KMS-11 (cell line): Measurements from ENCODE around the gene NCOA1.

Experiments used
- H2AFZ ChIP-seq: fragments of 200-600 bp; sonication (generic); 2 replicates; pipeline ENCODE4 v1.6.1; 2016; ENCODE audit warnings: antibody characterized with exemption, mixed run types, low read depth
- H3K27ac ChIP-seq: fragments of 200-600 bp; sonication (generic); 2 replicates; pipeline ENCODE4 v1.6.1; 2016; ENCODE audit warnings: mild to moderate bottlenecking, mixed run types
- H3K27me3 ChIP-seq: fragments of 200-600 bp; sonication (generic); 2 replicates; pipeline ENCODE4 v1.6.1; 2017; ENCODE audit warnings: mild to moderate bottlenecking, low read depth, mixed run types, moderate library complexity; ENCODE audit not compliant: insufficient read depth
- H3K36me3 ChIP-seq: fragments of 200-600 bp; sonication (generic); 2 replicates; pipeline ENCODE4 v1.6.1; 2017; ENCODE audit warnings: mild to moderate bottlenecking, mixed run types; ENCODE audit not compliant: insufficient read depth
- H3K4me1 ChIP-seq: fragments of 200-600 bp; sonication (generic); 2 replicates; pipeline ENCODE4 v1.6.1; 2016; ENCODE audit warnings: mild to moderate bottlenecking, low read depth, mixed run types; ENCODE audit not compliant: poor library complexity, severe bottlenecking
- H3K4me2 ChIP-seq: fragments of 200-600 bp; sonication (generic); 2 replicates; pipeline ENCODE4 v1.7.0; 2016; ENCODE audit warnings: mild to moderate bottlenecking, mixed run types
- H3K4me3 ChIP-seq: fragments of 200-600 bp; sonication (generic); IDR thresholded peaks from 2 replicates; pipeline ENCODE4 v1.6.1; 2017; ENCODE audit warnings: low read depth, low read length, mixed read lengths; ENCODE audit not compliant: insufficient read depth
- H3K79me2 ChIP-seq: fragments of 200-600 bp; sonication (generic); 2 replicates; pipeline ENCODE4 v1.6.1; 2016; ENCODE audit warnings: low read depth, mixed run types; ENCODE audit not compliant: insufficient read depth
- H3K9ac ChIP-seq: fragments of 200-600 bp; sonication (generic); 2 replicates; pipeline ENCODE4 v1.6.1; 2016; ENCODE audit warnings: mild to moderate bottlenecking, mixed run types
- H4K20me1 ChIP-seq: fragments of 200-600 bp; sonication (generic); 2 replicates; pipeline ENCODE4 v1.6.1; 2016; ENCODE audit warnings: mild to moderate bottlenecking, mixed run types; ENCODE audit not compliant: insufficient read depth
- TF ChIP-seq, protein P1 (sequence below): fragments of 200-600 bp; sonication (generic); conservative IDR thresholded peaks from 2 replicates; pipeline ENCODE4 v1.6.1; 2017; ENCODE audit warnings: low read depth, mild to moderate bottlenecking, antibody characterized with exemption, low read length, moderate library complexity, mixed read lengths

The NCOA1 gene

DNA sequence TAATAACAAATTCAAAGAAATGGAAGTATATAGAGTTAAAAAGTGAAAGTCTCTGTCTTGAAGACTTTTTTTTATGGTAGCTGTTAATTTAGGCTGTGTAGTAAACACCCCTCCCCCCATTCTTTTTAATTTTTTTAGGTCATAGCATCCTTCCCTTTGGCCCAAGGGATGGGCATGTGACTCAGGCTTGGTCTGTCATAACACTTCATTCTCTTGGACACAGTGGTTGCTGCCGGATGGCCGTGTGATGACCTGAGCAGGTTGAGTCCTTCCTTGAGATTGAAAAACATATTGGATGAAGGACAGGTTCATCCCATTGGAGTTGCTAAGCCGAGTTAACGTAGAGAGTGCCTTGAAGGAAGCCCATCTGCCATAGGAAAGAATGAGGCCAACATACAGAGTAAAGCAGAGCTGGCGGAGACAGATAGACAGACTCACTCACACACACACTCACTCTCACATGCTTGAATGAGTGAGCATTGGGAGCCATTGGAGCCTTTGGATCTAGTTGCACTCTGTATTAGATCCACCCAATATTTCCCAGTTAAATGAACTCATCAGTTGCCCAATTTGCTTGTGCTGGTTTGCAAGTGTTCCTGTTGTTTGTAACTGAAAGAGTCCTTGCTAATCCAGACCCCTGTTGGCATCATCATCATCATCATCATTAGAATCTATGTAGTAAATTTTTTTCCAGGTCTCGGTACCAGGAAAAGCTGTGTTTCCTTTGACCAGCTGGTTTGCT, 14.7 kb downstream of the NCOA1 start:
- H3K27me3 ChIP-seq: no peaks in the 10 kb centered on the region
- H3K36me3 ChIP-seq: no peaks in the 10 kb centered on the region
- H4K20me1 ChIP-seq: no peaks in the 10 kb centered on the region
- peaks cover 10% of the 10 kb centered on the region for H3K4me1 ChIP-seq
- no peak overlapping the region for H2AFZ ChIP-seq
- no peak overlapping the region for H3K27ac ChIP-seq
- TF ChIP-seq, protein P1, sequence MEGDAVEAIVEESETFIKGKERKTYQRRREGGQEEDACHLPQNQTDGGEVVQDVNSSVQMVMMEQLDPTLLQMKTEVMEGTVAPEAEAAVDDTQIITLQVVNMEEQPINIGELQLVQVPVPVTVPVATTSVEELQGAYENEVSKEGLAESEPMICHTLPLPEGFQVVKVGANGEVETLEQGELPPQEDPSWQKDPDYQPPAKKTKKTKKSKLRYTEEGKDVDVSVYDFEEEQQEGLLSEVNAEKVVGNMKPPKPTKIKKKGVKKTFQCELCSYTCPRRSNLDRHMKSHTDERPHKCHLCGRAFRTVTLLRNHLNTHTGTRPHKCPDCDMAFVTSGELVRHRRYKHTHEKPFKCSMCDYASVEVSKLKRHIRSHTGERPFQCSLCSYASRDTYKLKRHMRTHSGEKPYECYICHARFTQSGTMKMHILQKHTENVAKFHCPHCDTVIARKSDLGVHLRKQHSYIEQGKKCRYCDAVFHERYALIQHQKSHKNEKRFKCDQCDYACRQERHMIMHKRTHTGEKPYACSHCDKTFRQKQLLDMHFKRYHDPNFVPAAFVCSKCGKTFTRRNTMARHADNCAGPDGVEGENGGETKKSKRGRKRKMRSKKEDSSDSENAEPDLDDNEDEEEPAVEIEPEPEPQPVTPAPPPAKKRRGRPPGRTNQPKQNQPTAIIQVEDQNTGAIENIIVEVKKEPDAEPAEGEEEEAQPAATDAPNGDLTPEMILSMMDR: no peak
- H3K9ac ChIP-seq: no peak overlapping the region
- H3K4me3 ChIP-seq: no peak overlapping the region
- no peak overlapping the region for H3K4me2 ChIP-seq
- no peaks in the 10 kb centered on the region; the same call in 1 of the 2 replicates for H3K79me2 ChIP-seq

DNA sequence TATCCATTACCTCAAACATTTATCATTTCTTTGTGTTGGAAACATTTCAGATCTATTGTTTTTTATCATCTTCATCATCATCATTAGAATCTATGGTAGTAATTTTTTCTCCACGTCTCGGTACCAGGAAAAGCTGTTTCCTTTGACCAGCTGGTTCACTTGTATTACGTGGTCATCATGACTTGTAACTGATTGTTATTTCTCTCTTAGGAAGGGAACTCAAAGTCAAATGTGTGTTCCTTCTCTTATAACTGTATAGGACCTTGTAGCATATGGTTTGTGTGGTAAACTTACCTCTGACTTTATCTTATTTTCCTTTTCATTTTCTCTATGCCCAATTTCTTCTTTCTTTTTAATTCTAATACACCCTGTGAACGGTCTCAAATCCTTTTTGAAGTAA, 16.5 kb downstream of the NCOA1 start:
- Histone ChIP-seq H3K79me2 (no peaks in the 10 kb centered on the region; the same call in 1 of the 2 replicates), H3K9ac (no peak overlapping the region), H3K4me1 (peaks cover 14% of the 10 kb centered on the region), H3K27ac (no peak overlapping the region), H3K4me2 (no peak overlapping the region), H3K4me3 (no peak overlapping the region), H2AFZ (no peak overlapping the region), H3K36me3 (no peaks in the 10 kb centered on the region), H3K27me3 (no peaks in the 10 kb centered on the region), H4K20me1 (no peaks in the 10 kb centered on the region)
- TF ChIP-seq, protein P1: no peak

DNA sequence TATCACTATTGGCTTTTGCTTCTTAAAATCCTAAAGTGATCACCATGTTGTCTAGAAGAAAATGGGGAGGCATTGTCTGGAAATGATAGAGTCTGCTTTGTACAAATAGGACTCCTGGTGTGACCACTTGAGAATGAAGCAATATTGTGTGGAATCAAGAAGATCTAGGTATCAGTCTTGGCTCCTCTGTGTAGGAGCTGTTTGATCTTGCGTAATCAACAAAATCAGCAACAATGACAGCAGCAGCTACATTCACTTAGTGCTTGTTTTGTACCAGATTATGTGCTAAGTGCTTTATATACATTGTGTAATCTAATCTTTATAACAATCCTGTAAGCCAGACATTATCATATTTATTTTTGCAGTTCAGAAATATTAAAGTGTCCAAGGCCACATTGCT, 17.8 kb downstream of the NCOA1 start:
- Histone ChIP-seq H3K79me2 (no peaks in the 10 kb centered on the region; the same call in 1 of the 2 replicates), H3K4me2 (no peak overlapping the region)
- TF ChIP-seq, protein P1: no peak

DNA sequence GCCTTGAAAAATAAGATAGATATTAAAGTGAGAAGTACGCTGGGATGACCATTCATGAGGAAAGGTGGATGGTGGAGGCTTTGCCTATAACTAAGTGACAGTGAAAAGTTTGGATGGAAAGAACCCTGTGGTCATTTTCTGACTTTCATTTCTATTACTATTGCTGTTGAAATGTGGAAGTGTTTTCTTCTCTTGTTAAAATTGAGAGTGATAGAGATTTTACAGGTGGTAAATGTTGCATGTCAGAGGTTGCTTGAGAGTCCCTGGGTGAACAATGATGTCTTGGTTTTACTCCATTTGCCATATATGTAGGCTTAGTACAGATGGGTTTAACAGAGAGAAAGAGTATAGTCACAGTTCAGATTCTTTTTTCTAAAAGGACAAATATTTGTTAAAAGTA, 18.4 kb downstream of the NCOA1 start:
- H3K27me3 ChIP-seq: no peaks in the 10 kb centered on the region
- no peak overlapping the region for H3K27ac ChIP-seq
- no peaks in the 10 kb centered on the region for H3K36me3 ChIP-seq
- no peaks in the 10 kb centered on the region for H4K20me1 ChIP-seq
- no peaks in the 10 kb centered on the region; the same call in 1 of the 2 replicates for H3K79me2 ChIP-seq
- TF ChIP-seq, protein P1: no peak
- H3K4me3 ChIP-seq: no peak overlapping the region
- no peak overlapping the region for H3K4me2 ChIP-seq
- no peak overlapping the region for H3K9ac ChIP-seq
- no peak overlapping the region for H2AFZ ChIP-seq
- H3K4me1 ChIP-seq: peaks cover 14% of the 10 kb centered on the region

More for the DNA sequence above, 17.8 kb downstream of the NCOA1 start:
- Histone ChIP-seq H3K9ac (no peak overlapping the region), H3K4me1 (peaks cover 14% of the 10 kb centered on the region), H3K36me3 (no peaks in the 10 kb centered on the region), H2AFZ (no peak overlapping the region), H3K27me3 (no peaks in the 10 kb centered on the region), H4K20me1 (no peaks in the 10 kb centered on the region), H3K27ac (no peak overlapping the region), H3K4me3 (no peak overlapping the region)
